M059J (cell line): ENCODE results near the gene FAM13A. TPM values are rescaled to one million over a fixed set of nuclear protein-coding genes. Genes with fewer than 3 reads are reported as not detected.

Source experiments
- DNase-seq: peaks from one replicate; pipeline ENCODE4 v3.0.0-alpha.2; 2012; ENCODE audit warnings: low read depth
- total RNA-seq: library from RNA; depleted of rRNA; stranded (reverse); fragments of >200 nt; shearing (Covaris generic); gene quantifications from 2 replicates; pipeline ENCODE4 v1.2.3, GENCODE V29; 2014

FAM13A gene
- total RNA-seq, 1 experiment from 2014 or later = 9.7 TPM

DNA sequence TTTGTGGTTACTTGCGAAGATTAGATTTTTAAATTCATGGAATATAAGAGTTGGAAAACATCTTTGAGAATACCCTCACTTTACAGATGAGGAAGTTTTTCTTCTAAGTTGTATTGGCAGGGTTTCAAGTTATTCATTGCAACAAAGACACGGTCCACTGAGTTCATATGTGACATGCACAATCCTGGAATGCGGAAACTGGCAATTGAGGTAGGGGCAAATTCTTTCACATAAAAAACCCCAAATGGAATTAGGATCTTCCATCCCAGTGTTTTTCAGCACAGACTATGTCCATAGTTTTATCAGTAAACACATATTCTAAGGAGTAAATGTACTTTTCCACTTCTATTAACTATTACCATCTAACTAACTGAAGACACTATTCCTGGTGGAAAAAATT, 277.6 kb downstream of the FAM13A start:
- DNase-seq = peak; percentile 79

- no peak for DNase-seq
These were observed 281.5 kb downstream of the FAM13A start for GRCh38 chr4:88775529-88775928.

DNA sequence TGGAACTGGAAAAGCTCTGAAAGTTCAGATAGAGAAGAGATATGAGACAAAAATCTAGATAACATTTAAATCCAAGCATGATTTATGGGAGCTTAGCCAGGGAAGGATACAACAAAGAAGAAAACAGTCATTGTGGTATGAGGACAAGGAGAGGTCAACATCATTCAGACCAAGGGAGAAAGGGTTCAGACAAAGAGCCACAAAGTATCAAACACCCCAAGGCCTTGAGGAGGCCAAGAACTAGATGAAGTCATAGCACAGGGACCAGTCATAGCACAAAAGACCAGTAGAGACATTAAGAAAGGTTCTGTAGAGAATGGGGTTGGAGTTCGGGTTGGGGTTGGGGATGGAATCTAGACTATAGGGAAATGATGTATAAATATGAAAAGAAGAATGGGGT, 282.0 kb downstream of the FAM13A start:
- peak; percentile 38 for DNase-seq

DNA sequence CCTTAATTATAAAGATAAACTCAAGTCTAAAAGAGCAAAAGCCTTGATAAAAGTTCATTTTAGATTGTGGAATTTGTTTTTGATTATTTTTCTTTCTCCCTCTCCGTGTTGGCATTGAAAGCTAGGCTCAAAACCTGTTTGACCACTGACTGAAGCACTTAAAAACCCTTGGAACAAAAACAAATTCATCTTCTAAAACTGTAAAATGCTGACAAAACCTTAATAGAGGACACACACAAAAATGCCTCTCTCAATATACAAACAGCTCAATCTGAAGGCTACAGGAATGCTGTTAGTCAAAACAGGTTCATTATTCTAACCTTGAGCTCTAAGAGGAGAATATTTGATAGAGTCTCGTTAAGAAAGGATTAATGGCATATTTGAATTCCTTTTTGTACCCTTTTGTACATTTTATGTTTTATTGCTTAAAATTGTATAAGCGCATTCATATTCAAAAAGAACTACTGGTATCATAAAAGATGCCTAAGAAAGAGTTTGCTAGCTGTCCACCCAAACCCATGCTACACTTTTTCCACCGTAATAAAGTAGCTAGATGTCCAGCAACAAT, 285.0 kb downstream of the FAM13A start:
- no peak for DNase-seq

- DNase-seq = peak; percentile 89
These were observed 291.3 kb downstream of the FAM13A start for GRCh38 chr4:88765729-88766128.

DNA sequence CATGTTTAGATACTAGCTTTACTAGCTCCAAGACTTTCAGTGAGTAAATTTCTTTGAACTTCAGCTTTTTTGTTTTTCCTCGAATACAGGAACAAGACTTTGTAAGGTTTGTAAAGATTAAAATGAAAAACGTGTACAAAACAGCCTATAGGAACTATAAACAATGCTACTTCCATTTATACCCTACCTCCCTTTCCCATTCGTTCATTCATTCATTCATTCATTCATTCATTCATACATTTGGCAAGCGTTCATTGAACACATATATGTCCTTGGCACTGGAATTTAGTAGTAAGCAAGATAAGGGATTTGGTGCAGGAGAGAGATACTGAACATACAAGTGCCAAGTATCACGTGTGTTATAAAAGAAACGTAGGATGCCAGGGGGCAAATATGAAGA, 293.9 kb downstream of the FAM13A start:
- no peak for DNase-seq

DNA sequence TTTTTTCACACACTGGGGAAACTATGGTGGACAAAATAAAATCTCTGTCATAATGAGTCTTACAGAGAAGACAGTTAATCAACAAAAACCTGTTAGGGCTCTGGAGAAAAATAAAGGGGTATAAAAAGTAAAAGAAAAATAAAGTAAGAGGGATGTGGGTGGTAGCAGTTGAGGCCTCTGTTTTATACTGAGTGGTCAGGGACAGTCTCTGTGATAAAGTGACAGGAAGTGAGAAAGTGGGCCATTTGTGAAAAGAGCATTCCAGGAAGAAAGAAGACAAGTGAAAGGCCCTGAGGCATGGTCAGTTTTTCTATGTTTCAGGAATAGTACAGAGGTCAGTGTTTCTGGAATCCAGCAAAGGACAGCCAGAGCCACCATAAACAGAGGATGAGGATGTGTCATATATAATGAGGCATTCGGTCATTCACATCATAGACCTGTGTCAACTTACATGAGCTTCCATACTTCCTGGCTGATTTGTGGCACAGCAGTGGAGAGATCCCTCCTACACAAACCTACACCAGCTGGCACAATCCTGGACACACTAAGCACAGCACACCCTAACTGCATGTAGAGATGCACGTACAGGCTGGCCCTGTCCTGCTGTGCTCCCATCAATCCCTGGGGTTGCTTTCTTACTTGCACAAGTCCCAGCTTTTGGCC, 295.0 kb downstream of the FAM13A start:
- peak; percentile 48 for DNase-seq

- no peak for DNase-seq
These were observed 295.6 kb downstream of the FAM13A start for GRCh38 chr4:88761342-88761741.

GRCh38 chr4:88759895-88760290, 297.1 kb downstream of the FAM13A start:
- no peak for DNase-seq

DNA sequence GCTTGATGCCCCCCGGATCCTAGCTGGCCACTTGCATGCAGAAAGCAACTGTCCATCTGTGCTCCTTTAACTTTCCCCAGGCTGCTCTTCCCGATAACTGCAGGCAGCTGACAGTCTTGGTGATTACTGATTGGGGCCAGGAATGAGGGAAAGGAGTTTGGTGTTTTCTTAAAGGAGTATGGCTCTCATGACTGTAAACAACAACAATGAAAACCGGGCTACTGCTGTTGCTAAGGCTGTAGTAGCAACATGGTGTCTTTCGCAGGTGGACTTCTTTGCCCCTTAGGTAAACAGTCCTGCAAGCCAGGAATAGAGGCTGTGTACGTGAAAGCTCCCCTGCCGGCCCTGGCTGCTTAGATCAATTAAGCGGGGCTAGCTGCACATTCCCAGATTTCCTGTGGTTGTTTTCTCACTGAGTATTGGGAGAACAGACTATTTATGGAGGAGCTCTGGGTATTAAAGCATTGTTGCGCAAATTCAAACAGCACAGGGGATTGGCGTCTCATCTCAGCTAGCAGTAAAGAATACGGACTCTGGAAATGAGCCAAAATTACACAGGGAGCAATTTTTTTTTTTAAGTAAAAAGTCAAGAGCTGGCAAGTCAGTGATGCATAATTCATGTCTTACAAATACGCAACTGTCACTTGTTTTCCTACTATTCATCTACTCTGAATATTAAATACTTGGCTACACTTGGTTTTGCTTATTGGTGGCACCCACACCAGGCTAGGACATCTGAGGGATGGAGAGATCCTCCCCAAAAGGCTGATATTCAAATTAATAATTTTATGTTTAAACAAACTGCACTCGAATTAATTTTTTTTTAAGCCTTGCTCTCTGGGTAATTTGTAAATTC, 297.7 kb downstream of the FAM13A start:
- no peak for DNase-seq

DNA sequence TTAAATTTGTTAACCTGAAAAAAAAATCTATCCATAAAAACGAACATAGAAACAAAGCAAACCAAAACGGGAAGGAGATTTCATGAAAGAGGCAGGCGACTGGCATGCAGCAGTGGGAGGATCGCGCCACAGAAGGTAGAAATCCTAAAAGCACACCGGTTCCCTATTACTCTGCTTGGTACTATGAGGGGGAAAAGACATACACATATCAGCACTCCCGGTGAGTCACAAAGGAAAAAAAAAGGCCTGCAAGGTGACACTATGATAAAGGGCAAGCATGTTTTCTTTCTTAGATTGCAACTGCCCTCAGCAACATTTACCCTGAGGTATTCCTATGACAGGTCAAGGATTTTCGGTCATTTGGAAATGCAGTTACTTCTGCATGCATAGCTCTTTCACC, 298.7 kb downstream of the FAM13A start:
- peak; percentile 22 for DNase-seq

DNA sequence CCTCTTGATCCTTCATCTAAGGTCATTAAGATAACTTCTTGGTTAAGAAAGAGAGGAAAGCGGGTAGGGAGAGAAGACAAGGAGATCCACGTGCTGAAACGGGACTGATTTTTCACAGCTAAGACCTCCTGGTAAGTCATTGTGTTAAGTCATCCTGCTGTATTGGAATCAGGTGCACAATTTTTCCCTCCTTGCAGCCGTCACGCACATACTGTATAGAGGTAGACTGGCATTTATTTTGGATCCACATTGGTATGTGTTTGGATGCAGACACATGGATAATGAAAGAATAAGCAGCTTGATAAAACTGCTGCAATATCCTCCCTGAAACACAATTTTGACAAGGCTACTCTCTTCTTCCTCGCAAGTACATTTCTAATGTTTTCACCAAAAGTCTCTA, 299.2 kb downstream of the FAM13A start:
- DNase-seq = no peak

DNA sequence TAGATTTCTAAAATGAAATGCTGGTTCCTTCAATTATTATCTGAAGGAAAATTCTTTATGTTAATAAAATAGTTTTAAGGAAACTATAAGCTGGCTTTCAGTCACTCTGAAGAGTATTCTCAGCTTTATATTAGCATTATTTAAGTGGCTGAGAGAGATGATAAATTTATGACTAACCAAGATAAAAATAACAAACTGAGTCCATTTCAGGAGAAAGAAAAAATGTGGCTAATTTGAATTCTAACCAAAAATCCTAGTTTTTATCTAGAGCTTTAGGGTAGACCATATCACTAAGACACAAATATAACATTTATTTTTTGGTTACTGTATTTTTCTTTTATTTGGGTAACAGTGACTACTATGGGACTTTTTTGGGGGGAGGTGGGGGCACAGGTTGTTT, 299.9 kb downstream of the FAM13A start:
- no peak for DNase-seq

DNA sequence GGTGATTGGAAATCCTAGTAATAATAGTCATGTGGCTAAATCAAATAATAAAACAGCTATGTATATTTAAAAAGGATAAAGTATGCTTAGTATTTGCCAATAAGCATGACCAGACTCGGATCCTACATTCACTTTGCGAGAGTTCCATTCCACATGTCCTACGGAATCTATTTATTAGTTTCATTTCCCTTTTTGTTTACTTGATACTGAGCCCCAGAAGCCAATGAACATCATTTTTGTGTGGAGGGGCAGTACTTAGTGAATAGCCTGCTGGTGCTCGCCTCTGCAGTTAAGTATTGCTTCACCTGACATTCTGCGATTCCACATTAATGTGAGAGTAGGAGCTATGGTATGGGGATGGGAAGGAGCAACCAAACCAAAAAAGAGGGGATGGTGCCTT, 300.8 kb downstream of the FAM13A start:
- DNase-seq = no peak

- DNase-seq = no peak
These were observed 301.5 kb downstream of the FAM13A start for GRCh38 chr4:88755454-88755853.

GRCh38 chr4:88754796-88755195, 302.2 kb downstream of the FAM13A start:
- DNase-seq = no peak

- DNase-seq = no peak
These were observed 303.1 kb downstream of the FAM13A start for GRCh38 chr4:88753658-88754571.

GRCh38 chr4:88752754-88753153, 304.2 kb downstream of the FAM13A start:
- DNase-seq = no peak

- no peak for DNase-seq
These were observed 304.9 kb downstream of the FAM13A start for GRCh38 chr4:88752076-88752463.

DNA sequence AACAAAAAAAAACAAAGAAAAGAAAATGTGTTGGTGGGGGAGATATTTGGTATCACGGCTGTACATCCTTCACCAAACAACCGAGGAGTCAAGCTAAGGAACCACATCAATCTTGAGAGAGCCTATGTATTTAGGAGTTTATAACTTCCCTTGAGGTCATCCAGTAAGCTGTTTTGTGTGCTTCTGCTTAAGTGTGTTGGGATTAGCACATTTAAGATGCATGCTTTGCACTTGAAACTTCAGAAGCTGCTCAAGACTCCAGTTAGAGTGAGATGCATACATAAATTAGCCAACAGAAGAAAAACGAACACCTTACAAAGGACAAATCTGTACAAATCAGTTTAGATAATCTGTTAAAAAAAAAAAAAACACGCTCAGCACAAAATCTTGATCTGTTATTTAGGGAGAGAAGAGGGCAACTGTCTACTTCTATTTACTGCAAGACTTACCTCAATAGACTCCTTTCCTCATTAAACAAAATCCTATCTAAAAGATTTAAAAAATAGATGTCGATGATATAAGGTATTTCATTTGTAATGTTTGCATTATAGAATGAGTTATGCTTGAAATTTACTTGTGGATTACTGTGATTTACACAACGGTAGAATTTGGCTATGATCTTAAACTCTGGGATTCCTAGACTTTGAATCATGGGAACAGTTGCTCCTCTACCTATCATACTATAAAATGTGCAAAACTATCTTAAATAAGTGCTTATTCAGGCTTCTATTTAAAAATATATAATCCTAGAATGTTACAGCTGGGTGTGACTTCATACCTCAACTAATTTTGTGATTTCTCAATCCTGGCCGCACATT, 305.5 kb downstream of the FAM13A start:
- DNase-seq = no peak

DNA sequence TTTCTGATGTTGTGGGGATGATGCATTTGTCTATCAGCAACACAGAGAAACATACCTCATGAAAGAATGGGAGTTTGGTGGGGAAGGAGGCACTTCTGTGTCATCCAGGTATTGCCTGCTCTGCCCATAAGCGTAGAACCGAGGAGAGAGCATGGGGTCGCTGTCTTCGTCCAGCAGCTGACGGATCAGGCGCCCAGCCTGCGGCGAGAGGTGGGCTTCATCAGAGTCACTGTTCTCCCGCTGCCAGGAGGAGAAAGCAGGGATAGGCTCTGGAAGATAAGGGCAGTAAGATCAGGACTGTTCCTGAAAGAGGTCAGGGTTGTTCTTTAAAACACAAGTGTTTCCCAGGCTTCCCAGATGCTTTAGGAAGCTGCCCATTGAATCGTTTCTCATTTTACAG, 306.6 kb downstream of the FAM13A start:
- no peak for DNase-seq
